Naive thymus-derived CD4-positive, alpha-beta T cell (primary cell): ENCODE measurements around the gene C1orf146. TPM values are rescaled to one million over a fixed set of nuclear protein-coding genes. Genes with fewer than 3 reads are reported as not detected.

Experiments used
- ATAC-seq: fragments of 150-1000 bp; cut with Tn5 transposase; 2 replicates; pipeline ENCODE4 v1.10.0; 2021; ENCODE audit warnings: mild to moderate bottlenecking, moderate library complexity
- CTCF ChIA-PET: fragments of 350-600 bp; sonication (Branson Sonifier 250); formaldehyde crosslinking; loops from one replicate; lab custom pipeline; 2021; ENCODE audit warnings: antibody characterized with exemption; lab: Charles Lee
- POLR2A ChIA-PET: fragments of 350-600 bp; sonication (Branson Sonifier 250); formaldehyde crosslinking; loops from one replicate; lab custom pipeline; 2021; ENCODE audit warnings: antibody characterized with exemption, inconsistent platforms; lab: Charles Lee
- DNase-seq, 9 donors: peaks; one replicate each; pipeline versions ENCODE4 v3.0.0 to v3.0.0-alpha.2; 2020 to 2022; ENCODE audit warnings: mixed read lengths in 1 of 9
- H3K27ac ChIP-seq: one replicate; pipeline ENCODE4 v1.7.0; 2013; ENCODE audit warnings: mild to moderate bottlenecking, low read depth, low read length, moderate library complexity
- H3K27me3 ChIP-seq, 2 donors: one replicate each; pipeline ENCODE4 v1.7.0; 2013; ENCODE audit warnings: low read length in 2 of 2, mild to moderate bottlenecking in 2 of 2, moderate library complexity in 2 of 2; ENCODE audit not compliant: control insufficient read depth in 2 of 2, insufficient read depth in 2 of 2
- H3K36me3 ChIP-seq, 3 experiments: 1 replicate in 2 of 3; 2 replicates in 1 of 3; pipeline ENCODE4 v1.7.0; 2013; ENCODE audit warnings: low read length in 3 of 3, mild to moderate bottlenecking in 3 of 3, moderate library complexity in 1 of 3; ENCODE audit not compliant: insufficient read depth in 3 of 3, control insufficient read depth in 2 of 3
- H3K4me1 ChIP-seq, 2 donors: one replicate each; pipeline ENCODE4 v1.7.0; 2013; ENCODE audit warnings: low read length in 2 of 2, mild to moderate bottlenecking in 2 of 2, moderate library complexity in 1 of 2; ENCODE audit not compliant: control insufficient read depth in 2 of 2, insufficient read depth in 2 of 2
- H3K4me3 ChIP-seq: 2 replicates; pipeline ENCODE4 v1.7.0; 2013; ENCODE audit warnings: mild to moderate bottlenecking, low read length
- H3K9me3 ChIP-seq, 3 experiments: 1 replicate in 2 of 3; 2 replicates in 1 of 3; pipeline ENCODE4 v1.7.0; 2013; ENCODE audit warnings: low read length in 3 of 3; ENCODE audit not compliant: control insufficient read depth in 2 of 3
- H3K27ac Mint-ChIP-seq, 9 donors: one replicate each; pipeline ENCODE4 v1.8.0; 2020 to 2022; ENCODE audit warnings: mixed read lengths in 9 of 9, mild to moderate bottlenecking in 8 of 9, moderate library complexity in 5 of 9, inconsistent platforms in 2 of 9
- H3K27me3 Mint-ChIP-seq, 5 donors: one replicate each; pipeline ENCODE4 v1.8.0; 2021 to 2022; ENCODE audit warnings: mixed read lengths in 5 of 5, mild to moderate bottlenecking in 1 of 5
- H3K36me3 Mint-ChIP-seq, 5 donors: one replicate each; pipeline ENCODE4 v1.8.0; 2020 to 2022; ENCODE audit warnings: mixed read lengths in 5 of 5, mild to moderate bottlenecking in 3 of 5, inconsistent platforms in 1 of 5
- H3K4me1 Mint-ChIP-seq, 7 donors: one replicate each; pipeline ENCODE4 v1.8.0; 2020 to 2022; ENCODE audit warnings: mixed read lengths in 7 of 7, mild to moderate bottlenecking in 3 of 7, inconsistent platforms in 1 of 7
- H3K4me3 Mint-ChIP-seq, 10 donors: one replicate each; pipeline ENCODE4 v1.8.0; 2020 to 2022; ENCODE audit warnings: mild to moderate bottlenecking in 10 of 10, mixed read lengths in 10 of 10, moderate library complexity in 6 of 10, inconsistent platforms in 2 of 10
- H3K9me3 Mint-ChIP-seq, 11 donors: one replicate each; pipeline ENCODE4 v1.8.0; 2020 to 2022; ENCODE audit warnings: mixed read lengths in 11 of 11, mild to moderate bottlenecking in 4 of 11, inconsistent platforms in 1 of 11, moderate library complexity in 1 of 11
- intact Hi-C, 2 donors: fragments of 100-400 bp; cut with micrococcal nuclease; formaldehyde crosslinking; loops; one replicate each; pipeline ENCODE4 v1.15.1; 2023
- polyA plus RNA-seq, 2 donors: library from polyadenylated mRNA; unstranded; fragments of 300-500 nt; fragmentation: Illumina TruSeq; gene quantifications; one replicate each; pipeline ENCODE4 v1.2.3, GENCODE V29; 2021
- total RNA-seq, 6 experiments: library from RNA in 5 of 6; stranded (reverse) in 5 of 6; gene quantifications; 1 replicate in 5 of 6; 2 replicates in 1 of 6; pipeline ENCODE4 v1.2.3 and lab custom pipeline; 2021 to 2026

C1orf146 gene, protein sequence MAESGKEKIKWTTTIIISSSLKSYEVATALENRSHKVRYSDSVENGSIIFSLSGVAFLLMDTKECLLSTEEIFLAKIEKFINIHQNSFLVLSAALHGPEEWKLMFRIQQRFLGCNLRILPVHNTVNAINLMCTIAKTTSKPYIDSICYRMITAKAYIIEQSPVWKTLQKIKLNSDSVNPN
- total RNA-seq, result not detected
- not detected for polyA plus RNA-seq
- total RNA-seq (lab: John Stamatoyannopoulos, UW), result not detected

DNA sequence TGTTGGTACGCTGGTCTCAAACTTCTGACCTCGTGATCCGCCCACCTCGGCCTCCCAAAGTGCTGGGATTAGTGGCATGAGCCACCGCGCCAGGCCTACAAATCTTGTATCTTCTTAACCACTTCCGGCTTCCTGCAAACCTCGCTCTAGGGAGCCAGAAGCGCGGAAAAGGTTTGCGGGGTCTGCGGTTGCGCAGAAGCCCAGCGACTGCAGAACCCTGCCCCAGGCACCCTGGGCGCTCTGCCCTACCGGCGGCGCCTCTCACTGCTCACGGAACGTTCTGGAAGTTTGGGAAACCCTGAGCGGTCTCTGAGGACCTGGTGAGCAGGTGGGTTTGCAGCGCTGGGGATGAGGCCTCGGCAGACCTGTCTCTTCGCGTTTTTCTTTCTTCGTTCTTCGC, at the start of gene C1orf146:
Gene C1orf146, plus strand, starts transcription at position 195 of the 400 bp plus-strand sequence. CDS start 13,506 bp downstream, outside the sequence.
- DNase-seq (no peak), ATAC-seq (no peak)
- CTCF ChIA-PET, result no interaction called here
- Mint-ChIP-seq H3K4me1 (no peaks in the 10 kb centered on the region), H3K27me3 (no peaks in the 10 kb centered on the region), H3K4me3 (peak within 1 kb of the TSS in 1 of 10 donors; percentile 51), H3K27ac (no peak within 1 kb of the TSS), H3K9me3 (peaks cover 0 to 6% (median 0%) of the 10 kb centered on the region in 11 donors), H3K36me3 (peaks cover 0 to 7% (median 0%) of the 10 kb centered on the region in 5 donors)
- Histone ChIP-seq H3K27me3 (no peaks in the 10 kb centered on the region), H3K27ac (no peak within 1 kb of the TSS), H3K9me3 (no peaks in the 10 kb centered on the region), H3K4me1 (no peaks in the 10 kb centered on the region), H3K4me3 (no peak within 1 kb of the TSS), H3K36me3 (no peaks in the 10 kb centered on the region)
- POLR2A ChIA-PET, result no interaction called here
- intact Hi-C loops, result no loop called here

DNA sequence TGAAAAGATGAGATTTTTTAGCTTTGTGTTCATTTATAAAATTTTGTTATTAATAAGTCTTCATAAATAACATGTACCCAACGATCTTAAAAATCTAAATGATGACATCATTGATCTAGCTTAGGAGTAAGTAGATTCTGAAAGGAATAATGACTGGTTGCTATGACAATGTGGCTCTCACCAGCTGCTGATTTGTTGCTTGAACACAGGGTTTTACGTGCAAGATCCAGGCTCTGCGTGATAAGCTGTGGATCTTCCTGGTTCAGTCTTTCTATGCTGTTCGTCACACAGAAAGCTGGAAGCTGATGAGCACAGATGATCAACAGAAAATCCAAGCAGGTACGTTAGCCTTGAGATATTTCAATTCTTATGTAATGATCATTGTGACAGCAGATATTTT, 49.1 kb upstream of the C1orf146 start:
- H3K9me3 Mint-ChIP-seq, result no peaks in the 10 kb centered on the region
- Histone ChIP-seq H3K4me1 (no peaks in the 10 kb centered on the region), H3K27me3 (no peaks in the 10 kb centered on the region), H3K4me3 (no peak overlapping the region), H3K9me3 (no peaks in the 10 kb centered on the region), H3K27ac (no peak overlapping the region), H3K36me3 (peaks cover 0 to 3% (median 0%) of the 10 kb centered on the region in 3 experiments)
- DNase-seq (no peak), ATAC-seq (no peak)
- peaks cover 0 to 23% (median 8%) of the 10 kb centered on the region in 5 donors for H3K36me3 Mint-ChIP-seq
- H3K27me3 Mint-ChIP-seq, result no peaks in the 10 kb centered on the region
- intact Hi-C loops, result no loop called here
- POLR2A ChIA-PET, result no interaction called here
- H3K4me3 Mint-ChIP-seq, result no peak overlapping the region
- CTCF ChIA-PET, result no interaction called here
- H3K4me1 Mint-ChIP-seq, result peaks cover 0 to 1% (median 0%) of the 10 kb centered on the region in 7 donors
- no peak overlapping the region for H3K27ac Mint-ChIP-seq

DNA sequence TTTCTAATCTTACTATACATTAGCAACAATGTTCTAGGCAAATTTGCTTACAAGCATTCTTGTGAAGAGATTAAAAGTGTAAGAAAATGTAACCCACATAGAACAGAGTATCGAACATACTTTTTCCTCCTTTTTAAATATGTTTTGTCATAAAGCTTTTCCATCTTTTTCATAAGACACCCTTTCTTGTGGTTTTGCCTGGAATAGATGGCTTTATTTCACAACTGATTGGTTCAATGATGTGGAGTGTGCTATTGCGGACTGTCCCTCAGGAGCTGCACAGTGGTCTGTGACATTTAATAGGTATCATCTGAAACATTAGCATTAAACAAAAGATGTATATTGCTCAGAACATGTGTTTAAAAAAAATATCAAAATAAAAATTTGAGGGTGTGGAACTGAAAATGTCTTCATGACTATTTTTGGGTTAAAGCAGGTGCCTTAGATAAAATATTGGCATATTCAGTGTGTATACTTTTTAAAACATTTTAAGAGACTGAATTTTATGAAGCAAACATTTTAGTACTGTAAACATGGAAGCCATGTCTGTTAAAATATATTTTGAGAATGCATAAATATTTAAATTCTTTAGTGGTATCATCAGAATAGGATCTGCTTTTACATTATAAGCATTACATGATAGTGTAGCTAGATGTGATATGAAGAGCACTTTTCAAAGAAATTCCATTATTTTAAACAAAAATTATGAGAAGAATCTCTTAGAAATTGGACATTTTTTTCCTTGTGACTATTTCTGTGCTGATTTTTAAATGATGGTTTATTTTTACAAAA, 48.3 kb upstream of the C1orf146 start:
- POLR2A ChIA-PET, result no interaction called here
- intact Hi-C loops, result no loop called here
- ATAC-seq, result no peak
- H3K36me3 Mint-ChIP-seq, result peaks cover 0 to 27% (median 4%) of the 10 kb centered on the region in 5 donors
- DNase-seq, result no peak
- Histone ChIP-seq H3K9me3 (no peaks in the 10 kb centered on the region), H3K4me1 (no peaks in the 10 kb centered on the region), H3K27me3 (no peaks in the 10 kb centered on the region), H3K4me3 (no peak overlapping the region), H3K36me3 (peaks cover 0 to 3% (median 0%) of the 10 kb centered on the region in 3 experiments), H3K27ac (no peak overlapping the region)
- H3K4me1 Mint-ChIP-seq, result peaks cover 0 to 1% (median 0%) of the 10 kb centered on the region in 7 donors
- no peaks in the 10 kb centered on the region for H3K27me3 Mint-ChIP-seq
- H3K27ac Mint-ChIP-seq, result no peak overlapping the region
- CTCF ChIA-PET, result no interaction called here
- no peak overlapping the region for H3K4me3 Mint-ChIP-seq
- no peaks in the 10 kb centered on the region for H3K9me3 Mint-ChIP-seq

DNA sequence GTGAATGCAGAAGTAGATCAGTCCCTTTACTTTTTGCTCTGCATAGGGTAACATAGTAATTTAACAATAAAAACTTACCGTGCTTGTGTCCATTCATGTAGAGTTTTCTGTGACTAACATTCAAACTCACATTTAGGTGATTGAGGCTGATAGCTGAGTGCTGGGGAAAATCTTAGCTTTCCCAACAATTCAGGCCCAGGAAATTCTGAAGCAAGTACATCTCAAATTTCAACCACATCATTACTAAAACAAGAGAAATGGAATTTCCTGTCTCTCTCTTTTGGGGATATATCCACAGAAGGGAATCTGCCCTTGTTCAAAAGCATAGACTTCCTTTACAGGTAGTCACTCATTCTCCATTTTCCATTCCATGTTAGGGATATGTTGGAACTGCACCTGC, 33.1 kb upstream of the C1orf146 start:
- intact Hi-C loops, result no loop called here
- ATAC-seq (no peak), DNase-seq (no peak)
- CTCF ChIA-PET, result no interaction called here
- Mint-ChIP-seq H3K27me3 (no peaks in the 10 kb centered on the region), H3K4me3 (no peak overlapping the region), H3K36me3 (peaks cover 0 to 36% (median 29%) of the 10 kb centered on the region in 5 donors), H3K27ac (no peak overlapping the region), H3K9me3 (peaks cover 0 to 4% (median 0%) of the 10 kb centered on the region in 11 donors), H3K4me1 (peaks cover 0 to 1% (median 0%) of the 10 kb centered on the region in 7 donors)
- no peaks in the 10 kb centered on the region for H3K9me3 ChIP-seq
- no peaks in the 10 kb centered on the region for H3K27me3 ChIP-seq
- no peak overlapping the region for H3K27ac ChIP-seq
- POLR2A ChIA-PET, result no interaction called here
- no peaks in the 10 kb centered on the region for H3K4me1 ChIP-seq
- H3K4me3 ChIP-seq, result no peak overlapping the region
- no peaks in the 10 kb centered on the region for H3K36me3 ChIP-seq

DNA sequence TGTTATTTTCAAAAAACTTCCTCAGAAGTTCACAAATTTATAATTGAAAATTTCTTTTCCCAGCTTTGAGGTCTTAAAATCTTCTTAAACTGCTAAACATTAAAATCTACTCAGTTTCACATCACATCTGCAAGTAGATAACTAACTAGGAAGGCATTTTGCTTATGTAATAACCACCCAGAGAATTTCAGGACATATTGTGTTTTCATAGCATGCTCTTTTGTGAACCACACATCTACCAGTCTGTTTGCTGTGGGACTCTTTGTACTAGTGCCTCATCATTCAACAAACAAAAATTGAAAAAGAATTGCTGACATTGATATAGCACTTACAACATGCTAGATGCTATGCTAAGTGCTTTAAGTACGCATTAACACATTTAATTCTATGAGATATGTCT, 31.6 kb upstream of the C1orf146 start:
- CTCF ChIA-PET, result no interaction called here
- H3K36me3 Mint-ChIP-seq, result peaks cover 0 to 23% (median 16%) of the 10 kb centered on the region in 5 donors
- H3K4me1 Mint-ChIP-seq, result peaks cover 0 to 1% (median 0%) of the 10 kb centered on the region in 7 donors

DNA sequence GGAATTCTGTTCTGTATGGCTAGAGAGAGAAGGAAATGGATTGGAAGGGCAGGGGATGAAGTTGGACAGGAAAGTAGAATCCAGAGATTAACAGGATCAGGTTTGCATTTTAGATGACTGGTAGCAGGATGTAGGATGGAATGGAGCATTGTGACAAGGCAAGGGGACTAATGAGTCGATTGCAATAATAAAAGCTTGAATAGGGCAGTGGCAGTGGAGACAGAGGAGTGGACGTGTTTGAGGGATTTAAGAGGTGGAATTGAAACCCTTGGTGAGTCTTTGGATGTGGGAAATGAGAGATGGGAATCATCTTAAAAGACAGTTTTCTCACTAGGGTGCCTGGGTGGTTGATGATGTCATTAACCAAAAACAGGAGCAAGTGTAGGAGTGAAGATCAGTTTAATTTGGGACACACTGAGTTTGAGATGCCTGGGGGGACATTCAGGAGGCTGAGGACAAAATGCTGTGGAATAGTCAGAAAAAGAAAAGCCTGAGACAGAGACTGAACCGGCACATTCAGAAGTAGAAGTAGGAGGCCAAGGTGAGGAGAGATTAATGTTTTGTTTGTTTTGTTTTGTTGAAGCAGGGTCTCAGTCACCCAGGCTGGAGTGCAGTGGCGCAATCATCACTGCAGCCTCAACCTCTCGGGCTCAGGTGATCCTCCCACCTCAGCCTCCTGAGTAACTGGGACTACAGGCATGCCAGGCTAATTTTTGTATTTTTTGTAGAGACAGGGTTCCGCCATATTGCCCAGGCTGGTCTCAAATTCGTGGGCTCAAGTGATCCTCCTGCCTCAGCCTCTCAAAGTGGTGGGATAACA, 29.1 kb upstream of the C1orf146 start:
- intact Hi-C loops, result no loop called here

More for the DNA sequence above, 31.6 kb upstream of the C1orf146 start:
- Mint-ChIP-seq H3K9me3 (peaks cover 0 to 4% (median 0%) of the 10 kb centered on the region in 11 donors), H3K27ac (no peak overlapping the region), H3K4me3 (no peak overlapping the region), H3K27me3 (no peaks in the 10 kb centered on the region)
- Histone ChIP-seq H3K36me3 (no peaks in the 10 kb centered on the region), H3K4me1 (no peaks in the 10 kb centered on the region), H3K9me3 (no peaks in the 10 kb centered on the region), H3K4me3 (no peak overlapping the region), H3K27ac (no peak overlapping the region), H3K27me3 (no peaks in the 10 kb centered on the region)
- POLR2A ChIA-PET, result interaction anchor here (0.7 kb wide), 1 partner anchor 39 kb away, joined by 3 read pairs; no protein-coding TSS in a partner anchor
- DNase-seq (no peak), ATAC-seq (no peak)
- intact Hi-C loops, result no loop called here

More for the DNA sequence above, 29.1 kb upstream of the C1orf146 start:
- POLR2A ChIA-PET, result no interaction called here
- DNase-seq (no peak), ATAC-seq (no peak)
- peak overlapping the region in 2 of 9 donors; percentile 3 to 14 for H3K27ac Mint-ChIP-seq
- CTCF ChIA-PET, result no interaction called here
- Histone ChIP-seq H3K27ac (no peak overlapping the region), H3K4me1 (no peaks in the 10 kb centered on the region), H3K9me3 (no peaks in the 10 kb centered on the region), H3K36me3 (no peaks in the 10 kb centered on the region), H3K4me3 (no peak overlapping the region), H3K27me3 (no peaks in the 10 kb centered on the region)
- peaks cover 0 to 7% (median 4%) of the 10 kb centered on the region in 5 donors for H3K36me3 Mint-ChIP-seq
- no peaks in the 10 kb centered on the region for H3K4me1 Mint-ChIP-seq
- H3K4me3 Mint-ChIP-seq, result no peak overlapping the region
- H3K27me3 Mint-ChIP-seq, result peaks cover 0 to 3% (median 0%) of the 10 kb centered on the region in 5 donors
- peaks cover 0 to 4% (median 0%) of the 10 kb centered on the region in 11 donors for H3K9me3 Mint-ChIP-seq
